ENCODE results near the gene TTC32. TPM values are rescaled to one million over a fixed set of nuclear protein-coding genes. Genes with fewer than 3 reads are reported as not detected.

The TTC32 gene
- total RNA-seq, 2 experiments from 2014 or later, result 21.6 to 24.2 TPM

GRCh38 chr2:19887510-19887909, 14.3 kb downstream of the TTC32 start:
- H3K4me3 Mint-ChIP-seq, result no peak overlapping the region
- H3K36me3 Mint-ChIP-seq (ENCODE audit: low read depth), result peaks cover 4% of the 10 kb centered on the region
- ATAC-seq (no peak), DNase-seq (no peak)
- POLR2A ChIA-PET, result no interaction called here
- intact Hi-C loops (cut with micrococcal nuclease), result no loop called here
- CTCF ChIA-PET, result no interaction called here
- H3K9me3 Mint-ChIP-seq, result no peaks in the 10 kb centered on the region
- no peak overlapping the region for H3K27ac Mint-ChIP-seq
- TF ChIP-seq CTCF (IDR thresholded peaks at IDR 0.05), result no peak
- H3K4me1 Mint-ChIP-seq (ENCODE audit: low read depth), result peaks cover 12% of the 10 kb centered on the region
- H3K27me3 Mint-ChIP-seq, result no peaks in the 10 kb centered on the region

- Mint-ChIP-seq H3K27ac (no peak overlapping the region), H3K36me3 (ENCODE audit: low read depth) (peaks cover 4% of the 10 kb centered on the region), H3K4me1 (ENCODE audit: low read depth) (peaks cover 4% of the 10 kb centered on the region), H3K4me3 (no peak overlapping the region), H3K9me3 (no peaks in the 10 kb centered on the region), H3K27me3 (no peaks in the 10 kb centered on the region)
- no peak for TF ChIP-seq CTCF (IDR thresholded peaks at IDR 0.05)
- ATAC-seq (no peak), DNase-seq (no peak)
- ChIA-PET POLR2A (interaction anchor here (1.9 kb wide), 1 partner anchor 15 kb away, joined by 4 read pairs; the partner anchor contains the start of gene TTC32), CTCF (no interaction called here)
- intact Hi-C loops (cut with micrococcal nuclease), result no loop called here
Measured at GRCh38 chr2:19886261-19886660, 15.5 kb downstream of the TTC32 start.

- ATAC-seq, result no peak
- no peak for DNase-seq
- intact Hi-C loops (cut with micrococcal nuclease), result no loop called here
- H3K4me1 Mint-ChIP-seq (ENCODE audit: low read depth), result peaks cover 4% of the 10 kb centered on the region
- ChIA-PET POLR2A (interaction anchor here (0.8 to 1.9 kb wide), 2 partner anchors 15 to 125 kb away, joined by 3 to 4 read pairs; partner anchors contain the start of gene TTC32), CTCF (no interaction called here)
- TF ChIP-seq CTCF (IDR thresholded peaks at IDR 0.05), result no peak
- no peaks in the 10 kb centered on the region for H3K9me3 Mint-ChIP-seq
- peaks cover 4% of the 10 kb centered on the region for H3K36me3 Mint-ChIP-seq (ENCODE audit: low read depth)
- no peaks in the 10 kb centered on the region for H3K27me3 Mint-ChIP-seq
- no peak overlapping the region for H3K4me3 Mint-ChIP-seq
- no peak overlapping the region for H3K27ac Mint-ChIP-seq
Measured at GRCh38 chr2:19885791-19886190, 16.0 kb downstream of the TTC32 start.

- H3K4me3 Mint-ChIP-seq, result no peak overlapping the region
- ATAC-seq (no peak), DNase-seq (no peak)
- no peak for TF ChIP-seq CTCF (IDR thresholded peaks at IDR 0.05)
- peaks cover 5% of the 10 kb centered on the region for H3K4me1 Mint-ChIP-seq (ENCODE audit: low read depth)
- intact Hi-C loops (cut with micrococcal nuclease), result no loop called here
- H3K36me3 Mint-ChIP-seq (ENCODE audit: low read depth), result peaks cover 9% of the 10 kb centered on the region
- no peaks in the 10 kb centered on the region for H3K27me3 Mint-ChIP-seq
- CTCF ChIA-PET, result interaction anchor here (1.3 kb wide), 1 partner anchor 20 kb away, joined by 3 read pairs; no protein-coding TSS in a partner anchor
- no peaks in the 10 kb centered on the region for H3K9me3 Mint-ChIP-seq
- POLR2A ChIA-PET, result no interaction called here
- no peak overlapping the region for H3K27ac Mint-ChIP-seq
Measured at GRCh38 chr2:19883971-19884720, 17.6 kb downstream of the TTC32 start.

- CTCF ChIA-PET, result interaction anchor here (1.3 kb wide), 1 partner anchor 19 kb away, joined by 3 read pairs; no protein-coding TSS in a partner anchor
- Mint-ChIP-seq H3K27ac (no peak overlapping the region), H3K4me3 (no peak overlapping the region), H3K27me3 (no peaks in the 10 kb centered on the region), H3K9me3 (no peaks in the 10 kb centered on the region), H3K4me1 (ENCODE audit: low read depth) (peaks cover 4% of the 10 kb centered on the region), H3K36me3 (ENCODE audit: low read depth) (peaks cover 9% of the 10 kb centered on the region)
- no peak for TF ChIP-seq CTCF (IDR thresholded peaks at IDR 0.05)
- no peak for DNase-seq
- ATAC-seq, result no peak
- POLR2A ChIA-PET, result no interaction called here
- intact Hi-C loops (cut with micrococcal nuclease), result no loop called here
Measured at GRCh38 chr2:19883486-19883885, 18.3 kb downstream of the TTC32 start.

All from activated CD8-positive, alpha-beta T cell treated with anti-CD3 and anti-CD28 coated beads for 36 hours (primary cell).